K562 (cell line): ENCODE results near the gene DYNLT2. TPM values are rescaled to one million over a fixed set of nuclear protein-coding genes. Genes with fewer than 3 reads are reported as not detected.

Experiments used
- CHCHD3 ChIP-seq: fragments of 250-450 bp; sonication (Bioruptor Pico); IDR thresholded peaks from 2 replicates; pipeline ENCODE4 v2.1.2; 2022; ENCODE audit warnings: mild to moderate bottlenecking
- GTF2F1 ChIP-seq: IDR thresholded peaks from 2 replicates; pipeline ENCODE4 v1.6.1; 2011; ENCODE audit warnings: low read depth, low read length, improper control_type of control experiment
- MAFK ChIP-seq: IDR thresholded peaks from 2 replicates; pipeline ENCODE4 v1.6.1; 2011; ENCODE audit warnings: low read length, improper control_type of control experiment
- MYC ChIP-seq, 2 experiments: fragments of 250-450 bp in 1 of 2; sonication (Bioruptor Pico) in 1 of 2; IDR thresholded peaks; 2 replicates each; pipeline versions ENCODE4 v1.5.1 to v1.6.1; 2012 to 2021; ENCODE audit warnings: low read depth in 2 of 2, borderline replicate concordance in 1 of 2, improper control_type of control experiment in 1 of 2, low read length in 1 of 2, mild to moderate bottlenecking in 1 of 2, moderate library complexity in 1 of 2
- MYNN ChIP-seq, 2 experiments: sonication (generic); formaldehyde crosslinking in 1 of 2; IDR thresholded peaks; 2 replicates each; pipeline versions ENCODE4 v1.5.0 to v1.6.1; 2016 to 2020; ENCODE audit warnings: antibody characterized with exemption in 1 of 2, missing genetic modification reagents in 1 of 2
- NR1H2 ChIP-seq: sonication (generic); formaldehyde crosslinking; IDR thresholded peaks from 2 replicates; pipeline ENCODE4 v1.4.0; 2020; ENCODE audit warnings: mild to moderate bottlenecking, missing genetic modification reagents
- POLR2A ChIP-seq: fragments of 450-650 bp; conservative IDR thresholded peaks from 2 replicates; pipeline ENCODE4 v1.6.1; 2016
- PTRF ChIP-seq: fragments of 450-650 bp; IDR thresholded peaks from 2 replicates; pipeline ENCODE4 v1.6.1; 2016; ENCODE audit warnings: mild to moderate bottlenecking, missing genetic modification characterization, missing compliant biosample characterization
- RBM34 ChIP-seq: fragments of 200-400 bp; formaldehyde crosslinking; IDR thresholded peaks from 2 replicates; pipeline ENCODE4 v1.6.1; 2018; ENCODE audit warnings: low read length, borderline replicate concordance; ENCODE audit not compliant: insufficient read depth
- RBM39 ChIP-seq: fragments of 200-400 bp; formaldehyde crosslinking; optimal IDR thresholded peaks from 2 replicates; pipeline ENCODE3; 2018; ENCODE audit warnings: low read depth, low read length
- SLC30A9 ChIP-seq: fragments of 250-450 bp; sonication (Bioruptor Pico); IDR thresholded peaks from 2 replicates; pipeline ENCODE4 v1.8.0; 2022; ENCODE audit warnings: mild to moderate bottlenecking, moderate library complexity
- SUPT5H ChIP-seq: fragments of 450-650 bp; IDR thresholded peaks from 2 replicates; pipeline ENCODE4 v1.6.1; 2016
- TCF7 ChIP-seq: sonication (generic); IDR thresholded peaks from 2 replicates; pipeline ENCODE4 v1.6.1; 2016; ENCODE audit warnings: antibody characterized with exemption, borderline replicate concordance
- ZNF57 ChIP-seq: fragments of 450-650 bp; formaldehyde crosslinking; IDR thresholded peaks from 2 replicates; pipeline ENCODE4 v1.4.0; 2020; ENCODE audit warnings: mild to moderate bottlenecking, moderate library complexity
- polyA plus RNA-seq, 8 experiments: library from polyadenylated mRNA; depleted of rRNA in 4 of 8; stranded (reverse) in 5 of 8; unstranded in 3 of 8; fragments of >200 nt; fragmentation: Nextera tagmentation in 2 of 8; fragmentation: Illumina TruSeq in 1 of 8; extraction: Ambion mirVana in 2 of 8; extraction: Trizol in 1 of 8; gene quantifications; 2 replicates each; pipeline versions ENCODE4 v1.2.1 to v1.2.3, GENCODE V29; 2011 to 2014; ENCODE audit warnings: inconsistent platforms in 1 of 8, missing spikeins in 1 of 8
- total RNA-seq, 7 experiments: library from RNA; depleted of rRNA in 6 of 7; stranded (reverse); fragments of >200 nt in 6 of 7; fragmentation: Illumina TruSeq in 2 of 7; extraction: Trizol in 2 of 7; gene quantifications; 2 replicates each; pipeline versions ENCODE4 v1.2.1 to v1.2.3, GENCODE V29; 2011 to 2021; ENCODE audit warnings: low replicate concordance in 1 of 7
- TF ChIP-seq, protein P1 (sequence below): sonication (generic); formaldehyde crosslinking; IDR thresholded peaks from 2 replicates; pipeline ENCODE4 v1.8.1; 2023; ENCODE audit warnings: mild to moderate bottlenecking, missing genetic modification reagents
- TF ChIP-seq, protein P2 (sequence below): conservative IDR thresholded peaks from 2 replicates; pipeline ENCODE4 v1.6.1; 2011; ENCODE audit warnings: low read depth, mild to moderate bottlenecking, low read length; ENCODE audit not compliant: control insufficient read depth
- TF ChIP-seq, protein P3 (sequence below), 2 experiments: fragments of 150-350 bp in 1 of 2; IDR thresholded peaks; 2 replicates each; pipeline ENCODE4 v1.6.1; 2012 to 2016; ENCODE audit warnings: low read depth in 2 of 2, low read length in 2 of 2, mild to moderate bottlenecking in 1 of 2, moderate library complexity in 1 of 2

DYNLT2 gene
- total and polyA plus RNA-seq, 9 of the 15 experiments (the other 6 are each of a cell fraction or from before 2014, with no cell fraction given), result 2.0 to 12.8 (median 6.3) TPM

DNA sequence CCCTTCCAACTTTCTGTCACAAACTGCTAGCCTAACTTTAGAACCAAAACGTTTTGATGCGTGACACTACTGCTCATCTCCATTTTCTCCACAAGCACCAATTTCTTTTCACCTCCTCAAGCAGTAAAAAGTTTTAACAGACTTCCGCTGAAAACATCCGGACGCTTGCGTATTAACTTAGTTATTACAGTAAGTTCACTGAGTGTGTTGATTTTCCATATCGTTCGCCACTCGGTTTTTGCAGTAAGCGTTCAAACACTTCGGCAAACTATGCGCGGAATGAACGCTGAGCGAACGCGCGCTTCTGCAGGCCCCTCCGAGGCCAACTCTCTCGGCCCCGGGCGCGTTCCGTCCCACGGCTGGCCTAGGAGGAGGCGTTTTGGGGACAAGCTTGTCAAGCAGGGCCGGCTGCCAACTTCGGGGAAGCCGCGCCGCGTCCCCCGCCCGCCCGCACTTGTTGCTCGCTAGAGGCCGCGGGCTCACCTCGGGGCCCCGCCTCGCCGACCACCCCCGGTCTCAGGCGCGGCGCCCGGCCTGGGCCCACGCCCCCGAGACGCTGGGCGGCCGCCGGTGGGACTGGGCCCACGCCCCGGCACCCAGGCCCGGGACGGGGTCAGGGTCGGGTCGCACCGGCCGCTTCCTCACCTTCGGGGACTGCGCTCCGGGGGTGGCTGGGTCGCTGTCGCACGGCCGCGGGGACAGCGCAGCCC lies 28.0 kb downstream of the DYNLT2 start (continued):
- TF ChIP-seq MYNN (IDR thresholded peaks at IDR 0.05) (no peak), MYNN (CRISPR knock-in tag; IDR thresholded peaks at IDR 0.05) (no peak), MAFK (no peak), CHCHD3 (no peak), POLR2A (no peak), SLC30A9 (CRISPR knock-in tag) (no peak), RBM39 (no peak), TCF7 (0 out of 2 replicates have a peak, but pooled peaks have one; percentile 52), SUPT5H (no peak), NR1H2 (no peak), PTRF (tag) (no peak), GTF2F1 (no peak), RBM34 (no peak), ZNF57 (CRISPR knock-in tag) (no peak), MYC (IDR thresholded peaks at IDR 0.05; ENCODE audit: low read depth, low read length) (peak; percentile 45; the same call in 1 of the 2 replicates), MYC (CRISPR knock-in tag; IDR thresholded peaks at IDR 0.05; ENCODE audit: borderline replicate concordance, low read depth) (no peak)
- TF ChIP-seq, protein P1, sequence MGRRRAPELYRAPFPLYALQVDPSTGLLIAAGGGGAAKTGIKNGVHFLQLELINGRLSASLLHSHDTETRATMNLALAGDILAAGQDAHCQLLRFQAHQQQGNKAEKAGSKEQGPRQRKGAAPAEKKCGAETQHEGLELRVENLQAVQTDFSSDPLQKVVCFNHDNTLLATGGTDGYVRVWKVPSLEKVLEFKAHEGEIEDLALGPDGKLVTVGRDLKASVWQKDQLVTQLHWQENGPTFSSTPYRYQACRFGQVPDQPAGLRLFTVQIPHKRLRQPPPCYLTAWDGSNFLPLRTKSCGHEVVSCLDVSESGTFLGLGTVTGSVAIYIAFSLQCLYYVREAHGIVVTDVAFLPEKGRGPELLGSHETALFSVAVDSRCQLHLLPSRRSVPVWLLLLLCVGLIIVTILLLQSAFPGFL (CRISPR knock-in tag), result 0 out of 2 replicates have a peak, but pooled peaks have one; percentile 88
- TF ChIP-seq, protein P2, sequence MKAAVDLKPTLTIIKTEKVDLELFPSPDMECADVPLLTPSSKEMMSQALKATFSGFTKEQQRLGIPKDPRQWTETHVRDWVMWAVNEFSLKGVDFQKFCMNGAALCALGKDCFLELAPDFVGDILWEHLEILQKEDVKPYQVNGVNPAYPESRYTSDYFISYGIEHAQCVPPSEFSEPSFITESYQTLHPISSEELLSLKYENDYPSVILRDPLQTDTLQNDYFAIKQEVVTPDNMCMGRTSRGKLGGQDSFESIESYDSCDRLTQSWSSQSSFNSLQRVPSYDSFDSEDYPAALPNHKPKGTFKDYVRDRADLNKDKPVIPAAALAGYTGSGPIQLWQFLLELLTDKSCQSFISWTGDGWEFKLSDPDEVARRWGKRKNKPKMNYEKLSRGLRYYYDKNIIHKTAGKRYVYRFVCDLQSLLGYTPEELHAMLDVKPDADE, result peak; percentile 51; the same call in 1 of the 2 replicates
- TF ChIP-seq, protein P3, sequence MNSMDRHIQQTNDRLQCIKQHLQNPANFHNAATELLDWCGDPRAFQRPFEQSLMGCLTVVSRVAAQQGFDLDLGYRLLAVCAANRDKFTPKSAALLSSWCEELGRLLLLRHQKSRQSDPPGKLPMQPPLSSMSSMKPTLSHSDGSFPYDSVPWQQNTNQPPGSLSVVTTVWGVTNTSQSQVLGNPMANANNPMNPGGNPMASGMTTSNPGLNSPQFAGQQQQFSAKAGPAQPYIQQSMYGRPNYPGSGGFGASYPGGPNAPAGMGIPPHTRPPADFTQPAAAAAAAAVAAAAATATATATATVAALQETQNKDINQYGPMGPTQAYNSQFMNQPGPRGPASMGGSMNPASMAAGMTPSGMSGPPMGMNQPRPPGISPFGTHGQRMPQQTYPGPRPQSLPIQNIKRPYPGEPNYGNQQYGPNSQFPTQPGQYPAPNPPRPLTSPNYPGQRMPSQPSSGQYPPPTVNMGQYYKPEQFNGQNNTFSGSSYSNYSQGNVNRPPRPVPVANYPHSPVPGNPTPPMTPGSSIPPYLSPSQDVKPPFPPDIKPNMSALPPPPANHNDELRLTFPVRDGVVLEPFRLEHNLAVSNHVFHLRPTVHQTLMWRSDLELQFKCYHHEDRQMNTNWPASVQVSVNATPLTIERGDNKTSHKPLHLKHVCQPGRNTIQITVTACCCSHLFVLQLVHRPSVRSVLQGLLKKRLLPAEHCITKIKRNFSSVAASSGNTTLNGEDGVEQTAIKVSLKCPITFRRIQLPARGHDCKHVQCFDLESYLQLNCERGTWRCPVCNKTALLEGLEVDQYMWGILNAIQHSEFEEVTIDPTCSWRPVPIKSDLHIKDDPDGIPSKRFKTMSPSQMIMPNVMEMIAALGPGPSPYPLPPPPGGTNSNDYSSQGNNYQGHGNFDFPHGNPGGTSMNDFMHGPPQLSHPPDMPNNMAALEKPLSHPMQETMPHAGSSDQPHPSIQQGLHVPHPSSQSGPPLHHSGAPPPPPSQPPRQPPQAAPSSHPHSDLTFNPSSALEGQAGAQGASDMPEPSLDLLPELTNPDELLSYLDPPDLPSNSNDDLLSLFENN (IDR thresholded peaks at IDR 0.05; ENCODE audit: low read depth in 2 of 2, low read length in 2 of 2), result no peak
